K562 (cell line): Measurements from ENCODE around the gene PALLD. TPM values are rescaled to one million over a fixed set of nuclear protein-coding genes. Genes with fewer than 3 reads are reported as not detected.

Source experiments
- ATAC-seq: fragments of 200-7000 bp; cut with Tn5 transposase; 3 replicates; pipeline ENCODE4 v1.9.1; 2020; ENCODE audit warnings: moderate library complexity
- BruUV-seq: library from RNA; stranded (reverse); fragments of 400-500 nt; replicated peaks from 2 replicates; lab custom pipeline; 2021; lab: Mats Ljungman, UMichigan
- CTCF ChIA-PET: fragments of 300-600 bp; formaldehyde crosslinking; extraction: SDS; loops from one replicate; lab custom pipeline; 2021; ENCODE audit warnings: low intra/inter-chr PET ratio; lab: Yijun Ruan, JAX
- POLR2A ChIA-PET: fragments of 300-600, 350-650 bp; sonication (Branson Sonifier 250); formaldehyde crosslinking; extraction: SDS; loops from one replicate; lab custom pipeline; 2021; ENCODE audit warnings: antibody characterized with exemption, inconsistent platforms; lab: Yijun Ruan, JAX
- DNase-seq, 4 experiments: peaks; one replicate each; pipeline versions ENCODE4 v3.0.0 to v3.0.0-alpha.2; 2011 to 2018; ENCODE audit warnings: low spot score in 3 of 4, mixed read lengths in 3 of 4; ENCODE audit errors: extremely low read depth in 1 of 4
- FAIRE-seq: peaks from 2 replicates; lab custom pipeline; 2011; peaks lifted over from hg19 to GRCh38; lab: Jason Lieb, UNC
- H2AFZ ChIP-seq: 2 replicates; pipeline ENCODE4 v1.6.0; 2011; ENCODE audit warnings: low read depth, low read length, control low read depth, inconsistent platforms
- H3K27ac ChIP-seq: fragments of 200-600 bp; 3 replicates; pipeline ENCODE4 v1.8.0; 2011; ENCODE audit warnings: low read depth, mild to moderate bottlenecking, control low read depth, inconsistent platforms, low read length, moderate library complexity, mixed read lengths; ENCODE audit errors: extremely low read depth
- H3K27me3 ChIP-seq, 2 experiments: fragments of 300-600 bp in 1 of 2; 2 replicates in 1 of 2; 3 replicates in 1 of 2; pipeline versions ENCODE4 v1.6.0 to v1.8.0; 2011; ENCODE audit warnings: inconsistent platforms in 2 of 2, low read length in 2 of 2, mild to moderate bottlenecking in 1 of 2, mixed read lengths in 1 of 2, moderate library complexity in 1 of 2; ENCODE audit not compliant: control insufficient read depth in 2 of 2, insufficient read depth in 2 of 2
- H3K36me3 ChIP-seq: fragments of 300-600 bp; 3 replicates; pipeline ENCODE4 v1.8.0; 2011; ENCODE audit warnings: mild to moderate bottlenecking, low read length, inconsistent platforms; ENCODE audit not compliant: control insufficient read depth, insufficient read depth
- H3K4me1 ChIP-seq, 2 experiments: fragments of 200-600 bp in 1 of 2; replicated peaks in 1 of 2; 2 replicates in 1 of 2; 3 replicates in 1 of 2; pipeline versions ENCODE4 v1.5.1 to v1.8.0; 2011; ENCODE audit warnings: inconsistent platforms in 2 of 2, low read length in 2 of 2, mild to moderate bottlenecking in 1 of 2, mixed read lengths in 1 of 2, moderate library complexity in 1 of 2; ENCODE audit not compliant: control insufficient read depth in 2 of 2, insufficient read depth in 2 of 2
- H3K4me2 ChIP-seq: 2 replicates; pipeline ENCODE4 v1.6.1; 2011; ENCODE audit warnings: low read length, control low read depth, inconsistent platforms, mixed read lengths; ENCODE audit not compliant: insufficient read depth
- H3K4me3 ChIP-seq: fragments of 200-600 bp; sonication (generic), shearing (Covaris generic); 2 replicates; pipeline ENCODE4 v1.5.1; 2016; ENCODE audit warnings: control low read depth, inconsistent platforms
- H3K79me2 ChIP-seq: fragments of 200-600 bp; 3 replicates; pipeline ENCODE4 v1.8.0; 2011; ENCODE audit warnings: low read length, inconsistent platforms; ENCODE audit not compliant: control insufficient read depth, insufficient read depth
- H3K9ac ChIP-seq, 2 experiments: 2 replicates each; pipeline versions ENCODE4 v1.6.0 to v1.6.1; 2011; ENCODE audit warnings: low read depth in 2 of 2, low read length in 2 of 2, control low read depth in 1 of 2, inconsistent platforms in 1 of 2, mild to moderate bottlenecking in 1 of 2, mixed read lengths in 1 of 2; ENCODE audit not compliant: insufficient read depth in 1 of 2
- H3K9me1 ChIP-seq: one replicate; pipeline ENCODE4 v1.6.0; 2011; ENCODE audit warnings: inconsistent platforms, mild to moderate bottlenecking, low read length, moderate library complexity; ENCODE audit not compliant: control insufficient read depth, insufficient read depth
- H3K9me3 ChIP-seq: replicated peaks from 2 replicates; pipeline ENCODE4 v1.5.1; 2011; ENCODE audit warnings: low read depth, low read length, inconsistent platforms; ENCODE audit not compliant: control insufficient read depth, insufficient read depth
- H4K20me1 ChIP-seq: replicated peaks from 2 replicates; pipeline ENCODE4 v1.6.1; 2011; ENCODE audit warnings: low read length, inconsistent platforms, mixed read lengths; ENCODE audit not compliant: control insufficient read depth, insufficient read depth
- ADNP ChIP-seq: fragments of 200-800 bp; sonication (Bioruptor generic); IDR thresholded peaks from 2 replicates; pipeline ENCODE4 v1.6.1; 2016; ENCODE audit warnings: missing genetic modification characterization, missing compliant biosample characterization
- BCOR ChIP-seq: fragments of 450-650 bp; IDR thresholded peaks from 2 replicates; pipeline ENCODE4 v1.6.1; 2016
- CBX1 ChIP-seq: sonication (generic); IDR thresholded peaks from 2 replicates; pipeline ENCODE4 v1.6.1; 2016; ENCODE audit warnings: antibody characterized with exemption, low read depth, mild to moderate bottlenecking
- FOXA1 ChIP-seq: fragments of 450-650 bp; IDR thresholded peaks from 2 replicates; pipeline ENCODE4 v1.6.1; 2016; ENCODE audit warnings: mild to moderate bottlenecking, borderline replicate concordance
- PML ChIP-seq: IDR thresholded peaks from 2 replicates; pipeline ENCODE4 v1.6.1; 2012; ENCODE audit warnings: low read length, inconsistent platforms
- SOX6 ChIP-seq: fragments of 450-650 bp; IDR thresholded peaks from 2 replicates; pipeline ENCODE4 v1.6.1; 2014; ENCODE audit warnings: mild to moderate bottlenecking
- ZNF146 ChIP-seq: IDR thresholded peaks from one replicate; pipeline ENCODE4 v1.6.1; 2018; ENCODE audit warnings: missing compliant biosample characterization; ENCODE audit not compliant: unreplicated experiment
- ZNF217 ChIP-seq: sonication (generic); formaldehyde crosslinking; IDR thresholded peaks from 2 replicates; pipeline ENCODE4 v1.8.0; 2022; ENCODE audit warnings: mild to moderate bottlenecking, missing genetic modification reagents
- ZNF445 ChIP-seq: fragments of 250-450 bp; sonication (Bioruptor Pico); IDR thresholded peaks from 2 replicates; pipeline ENCODE4 v1.4.0; 2020; ENCODE audit warnings: low read depth, mild to moderate bottlenecking, moderate library complexity
- WGBS: fragments of 100-300 bp; shearing (Covaris generic); methylation state at CpG from one replicate; pipeline ENCODE4 v1.1.6; 2016; ENCODE audit warnings: low coverage, mixed read lengths; ENCODE audit not compliant: insufficient coverage; ENCODE audit errors: missing lambda C conversion rate; 5-methylcytosine and 5-hydroxymethylcytosine counted together
- in situ Hi-C: fragments of 300-500 bp; cut with MboI; formaldehyde crosslinking; loops from 4 replicates; pipeline ENCODE4 v1.15.0; 2018; ENCODE audit warnings: inconsistent platforms, mixed read lengths
- intact Hi-C: fragments of 100-400 bp; cut with micrococcal nuclease; formaldehyde crosslinking; loops from 2 replicates; pipeline ENCODE4 v1.14.2; 2022
- polyA plus RNA-seq, 8 experiments: library from polyadenylated mRNA; depleted of rRNA in 4 of 8; stranded (reverse) in 5 of 8; unstranded in 3 of 8; fragments of >200 nt; fragmentation: Nextera tagmentation in 2 of 8; fragmentation: Illumina TruSeq in 1 of 8; extraction: Ambion mirVana in 2 of 8; extraction: Trizol in 1 of 8; gene quantifications; 2 replicates each; pipeline versions ENCODE4 v1.2.1 to v1.2.3, GENCODE V29; 2011 to 2014; ENCODE audit warnings: inconsistent platforms in 1 of 8, missing spikeins in 1 of 8
- total RNA-seq, 7 experiments: library from RNA; depleted of rRNA in 6 of 7; stranded (reverse); fragments of >200 nt in 6 of 7; fragmentation: Illumina TruSeq in 2 of 7; extraction: Trizol in 2 of 7; gene quantifications; 2 replicates each; pipeline versions ENCODE4 v1.2.1 to v1.2.3, GENCODE V29; 2011 to 2021; ENCODE audit warnings: low replicate concordance in 1 of 7
- TF ChIP-seq, protein P1 (sequence below): fragments of 250-450 bp; sonication (Bioruptor Pico); IDR thresholded peaks from 2 replicates; pipeline ENCODE4 v1.4.0; 2020; ENCODE audit warnings: mild to moderate bottlenecking, moderate library complexity
- TF ChIP-seq, protein P2 (sequence below): fragments of 450-650 bp; formaldehyde crosslinking; IDR thresholded peaks from 2 replicates; pipeline ENCODE4 v1.4.0; 2020; ENCODE audit warnings: mild to moderate bottlenecking, moderate library complexity

Gene PALLD
- total and polyA plus RNA-seq, 9 of the 15 experiments (the other 6 are each of a cell fraction or from before 2014, with no cell fraction given) = 0.01 to 0.35 (median 0.06) TPM; not detected in 3

DNA sequence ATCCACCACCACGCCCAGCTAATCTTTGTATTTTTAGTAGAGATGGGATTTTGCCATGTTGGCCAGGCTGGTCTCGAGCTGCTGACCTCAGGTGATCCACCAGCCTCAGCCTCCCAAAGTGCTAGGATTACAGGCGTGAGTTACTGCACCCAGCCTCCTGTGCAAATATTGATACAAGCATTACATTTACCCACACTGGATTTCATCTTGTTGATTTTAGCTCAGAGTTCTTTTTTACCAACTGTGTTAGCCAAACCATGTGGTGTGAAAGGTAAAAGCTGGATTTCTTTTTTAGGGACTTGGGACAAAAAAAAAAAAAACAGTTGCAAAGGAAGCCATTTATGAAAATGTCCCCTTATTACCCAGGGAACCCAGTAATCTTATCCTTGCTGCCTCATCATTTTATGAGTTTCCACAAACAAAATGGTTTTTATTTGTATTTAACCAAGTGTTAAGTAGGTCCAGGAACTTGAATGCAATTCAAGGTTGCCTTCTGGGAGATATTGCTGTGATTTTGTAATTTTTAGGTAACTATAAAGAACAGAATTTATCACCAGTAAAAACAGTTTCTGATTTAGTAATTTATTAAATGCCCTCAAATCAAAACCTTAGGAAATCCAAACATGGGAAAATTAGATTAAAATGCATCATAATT, 202.5 kb downstream of the PALLD start:
- DNase-seq (no peak), FAIRE-seq (no peak), ATAC-seq (no peak)
- H3K9me1 ChIP-seq = no peaks in the 10 kb centered on the region
- ChIA-PET CTCF (no interaction called here), POLR2A (no interaction called here)
- no peaks in the 10 kb centered on the region for H3K27me3 ChIP-seq
- WGBS = 3% methylated on average over 3 of the region's 3 CpGs
- in situ Hi-C loops (no loop called here), intact Hi-C loops (no loop called here)
- H3K9me3 ChIP-seq = no peaks in the 10 kb centered on the region
- H3K27ac ChIP-seq = no peak overlapping the region
- BruUV-seq = no TSS peak
- no peak overlapping the region for H2AFZ ChIP-seq
- H3K79me2 ChIP-seq = no peaks in the 10 kb centered on the region
- no peak overlapping the region for H3K4me2 ChIP-seq
- H3K4me1 ChIP-seq = no peaks in the 10 kb centered on the region
- H3K9ac ChIP-seq = no peak overlapping the region
- H3K4me3 ChIP-seq = no peak overlapping the region
- H3K36me3 ChIP-seq = no peaks in the 10 kb centered on the region
- no peaks in the 10 kb centered on the region for H4K20me1 ChIP-seq
- TF ChIP-seq FOXA1 (no peak), SOX6 (no peak), PML (no peak), ADNP (no peak), CBX1 (no peak), BCOR (no peak), ZNF146 (CRISPR knock-in tag) (no peak), ZNF217 (CRISPR knock-in tag) (no peak), ZNF445 (CRISPR knock-in tag) (no peak)
- TF ChIP-seq, protein P1, sequence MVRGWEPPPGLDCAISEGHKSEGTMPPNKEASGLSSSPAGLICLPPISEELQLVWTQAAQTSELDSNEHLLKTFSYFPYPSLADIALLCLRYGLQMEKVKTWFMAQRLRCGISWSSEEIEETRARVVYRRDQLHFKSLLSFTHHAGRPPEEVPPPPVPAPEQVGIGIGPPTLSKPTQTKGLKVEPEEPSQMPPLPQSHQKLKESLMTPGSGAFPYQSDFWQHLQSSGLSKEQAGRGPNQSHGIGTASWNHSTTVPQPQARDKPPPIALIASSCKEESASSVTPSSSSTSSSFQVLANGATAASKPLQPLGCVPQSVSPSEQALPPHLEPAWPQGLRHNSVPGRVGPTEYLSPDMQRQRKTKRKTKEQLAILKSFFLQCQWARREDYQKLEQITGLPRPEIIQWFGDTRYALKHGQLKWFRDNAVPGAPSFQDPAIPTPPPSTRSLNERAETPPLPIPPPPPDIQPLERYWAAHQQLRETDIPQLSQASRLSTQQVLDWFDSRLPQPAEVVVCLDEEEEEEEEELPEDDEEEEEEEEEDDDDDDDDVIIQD (CRISPR knock-in tag) = no peak
- TF ChIP-seq, protein P2, sequence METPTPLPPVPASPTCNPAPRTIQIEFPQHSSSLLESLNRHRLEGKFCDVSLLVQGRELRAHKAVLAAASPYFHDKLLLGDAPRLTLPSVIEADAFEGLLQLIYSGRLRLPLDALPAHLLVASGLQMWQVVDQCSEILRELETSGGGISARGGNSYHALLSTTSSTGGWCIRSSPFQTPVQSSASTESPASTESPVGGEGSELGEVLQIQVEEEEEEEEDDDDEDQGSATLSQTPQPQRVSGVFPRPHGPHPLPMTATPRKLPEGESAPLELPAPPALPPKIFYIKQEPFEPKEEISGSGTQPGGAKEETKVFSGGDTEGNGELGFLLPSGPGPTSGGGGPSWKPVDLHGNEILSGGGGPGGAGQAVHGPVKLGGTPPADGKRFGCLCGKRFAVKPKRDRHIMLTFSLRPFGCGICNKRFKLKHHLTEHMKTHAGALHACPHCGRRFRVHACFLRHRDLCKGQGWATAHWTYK = no peak
